WTC11 (cell line): ENCODE results near the gene GNB2. TPM values are rescaled to one million over a fixed set of nuclear protein-coding genes. Genes with fewer than 3 reads are reported as not detected.

Experiments used
- CBFB ChIP-seq: sonication (generic); formaldehyde crosslinking; IDR thresholded peaks from 2 replicates; pipeline ENCODE4 v1.8.1; 2022; ENCODE audit warnings: mild to moderate bottlenecking, low read depth, missing genetic modification reagents
- CDX4 ChIP-seq: fragments of 250-450 bp; sonication (Bioruptor Pico); IDR thresholded peaks from 2 replicates; pipeline ENCODE4 v1.9.0; 2021; ENCODE audit warnings: moderate library complexity, mild to moderate bottlenecking, inconsistent platforms, borderline replicate concordance
- FOXK1 ChIP-seq: sonication (generic); formaldehyde crosslinking; IDR thresholded peaks from 2 replicates; pipeline ENCODE4 v1.8.0; 2022; ENCODE audit warnings: mild to moderate bottlenecking, moderate library complexity, missing genetic modification reagents
- GTF2I ChIP-seq: fragments of 250-450 bp; sonication (Bioruptor Pico); conservative IDR thresholded peaks from 2 replicates; pipeline ENCODE4 v1.4.0; 2021; ENCODE audit warnings: mild to moderate bottlenecking
- MAX ChIP-seq: sonication (generic); formaldehyde crosslinking; IDR thresholded peaks from 2 replicates; pipeline ENCODE4 v1.8.0; 2022; ENCODE audit warnings: mild to moderate bottlenecking, missing genetic modification reagents
- NFYB ChIP-seq: sonication (generic); formaldehyde crosslinking; conservative IDR thresholded peaks from 2 replicates; pipeline ENCODE4 v1.8.0; 2022; ENCODE audit warnings: low read depth, missing genetic modification reagents
- SMAD3 ChIP-seq: sonication (generic); formaldehyde crosslinking; IDR thresholded peaks from 2 replicates; pipeline ENCODE4 v1.8.0; 2022; ENCODE audit warnings: missing genetic modification reagents, mild to moderate bottlenecking, borderline replicate concordance
- STAT6 ChIP-seq: sonication (generic); formaldehyde crosslinking; conservative IDR thresholded peaks from 2 replicates; pipeline ENCODE4 v1.8.1; 2023; ENCODE audit warnings: mild to moderate bottlenecking, low read depth, missing genetic modification reagents, moderate library complexity
- USF1 ChIP-seq: sonication (generic); formaldehyde crosslinking; IDR thresholded peaks from 2 replicates; pipeline ENCODE4 v1.8.0; 2022; ENCODE audit warnings: mild to moderate bottlenecking, missing genetic modification reagents
- ZBTB21 ChIP-seq: sonication (generic); formaldehyde crosslinking; IDR thresholded peaks from 2 replicates; pipeline ENCODE4 v1.8.1; 2023; ENCODE audit warnings: mild to moderate bottlenecking, missing genetic modification reagents, borderline replicate concordance
- ZBTB43 ChIP-seq: sonication (generic); formaldehyde crosslinking; IDR thresholded peaks from 2 replicates; pipeline ENCODE4 v1.8.1; 2023; ENCODE audit warnings: mild to moderate bottlenecking, missing genetic modification reagents
- ZNF121 ChIP-seq: sonication (generic); formaldehyde crosslinking; IDR thresholded peaks from 2 replicates; pipeline ENCODE4 v1.8.0; 2023; ENCODE audit warnings: missing genetic modification reagents
- ZNF263 ChIP-seq: sonication (generic); formaldehyde crosslinking; IDR thresholded peaks from 2 replicates; pipeline ENCODE4 v1.8.1; 2022; ENCODE audit warnings: low read depth, mild to moderate bottlenecking, moderate library complexity, missing genetic modification reagents
- ZNF317 ChIP-seq: sonication (generic); formaldehyde crosslinking; IDR thresholded peaks from 2 replicates; pipeline ENCODE4 v1.8.1; 2023; ENCODE audit warnings: low read depth, mild to moderate bottlenecking, moderate library complexity, missing genetic modification reagents, borderline replicate concordance
- total RNA-seq: library from RNA; stranded (reverse); gene quantifications from 3 replicates; pipeline ENCODE4 v1.2.3, GENCODE V29; 2021
- TF ChIP-seq, protein P1 (sequence below): sonication (generic); formaldehyde crosslinking; IDR thresholded peaks from 2 replicates; pipeline ENCODE4 v1.8.0; 2022; ENCODE audit warnings: mild to moderate bottlenecking, missing genetic modification reagents
- TF ChIP-seq, protein P2 (sequence below): sonication (generic); formaldehyde crosslinking; IDR thresholded peaks from 2 replicates; pipeline ENCODE4 v1.8.1; 2022; ENCODE audit warnings: mild to moderate bottlenecking, missing genetic modification reagents, moderate library complexity, borderline replicate concordance
- TF ChIP-seq, protein P3 (sequence below): sonication (generic); formaldehyde crosslinking; IDR thresholded peaks from 2 replicates; pipeline ENCODE4 v1.8.0; 2022; ENCODE audit warnings: mild to moderate bottlenecking, missing genetic modification reagents
- TF ChIP-seq, protein P4 (sequence below): sonication (generic); formaldehyde crosslinking; IDR thresholded peaks from 2 replicates; pipeline ENCODE4 v1.8.1; 2022; ENCODE audit warnings: missing genetic modification reagents, borderline replicate concordance
- TF ChIP-seq, protein P5 (sequence below): sonication (generic); formaldehyde crosslinking; IDR thresholded peaks from 2 replicates; pipeline ENCODE4 v1.8.1; 2023; ENCODE audit warnings: mild to moderate bottlenecking, missing genetic modification reagents
- TF ChIP-seq, protein P6 (sequence below): sonication (generic); formaldehyde crosslinking; IDR thresholded peaks from 2 replicates; pipeline ENCODE4 v1.8.1; 2023; ENCODE audit warnings: mild to moderate bottlenecking, missing genetic modification reagents, moderate library complexity
- TF ChIP-seq, protein P7 (sequence below): fragments of 250-450 bp; sonication (Bioruptor Pico); IDR thresholded peaks from 2 replicates; pipeline ENCODE4 v1.9.0; 2021; ENCODE audit warnings: mild to moderate bottlenecking

GNB2 gene
- total RNA-seq, 1 experiment from 2014 or later = 194 TPM

DNA sequence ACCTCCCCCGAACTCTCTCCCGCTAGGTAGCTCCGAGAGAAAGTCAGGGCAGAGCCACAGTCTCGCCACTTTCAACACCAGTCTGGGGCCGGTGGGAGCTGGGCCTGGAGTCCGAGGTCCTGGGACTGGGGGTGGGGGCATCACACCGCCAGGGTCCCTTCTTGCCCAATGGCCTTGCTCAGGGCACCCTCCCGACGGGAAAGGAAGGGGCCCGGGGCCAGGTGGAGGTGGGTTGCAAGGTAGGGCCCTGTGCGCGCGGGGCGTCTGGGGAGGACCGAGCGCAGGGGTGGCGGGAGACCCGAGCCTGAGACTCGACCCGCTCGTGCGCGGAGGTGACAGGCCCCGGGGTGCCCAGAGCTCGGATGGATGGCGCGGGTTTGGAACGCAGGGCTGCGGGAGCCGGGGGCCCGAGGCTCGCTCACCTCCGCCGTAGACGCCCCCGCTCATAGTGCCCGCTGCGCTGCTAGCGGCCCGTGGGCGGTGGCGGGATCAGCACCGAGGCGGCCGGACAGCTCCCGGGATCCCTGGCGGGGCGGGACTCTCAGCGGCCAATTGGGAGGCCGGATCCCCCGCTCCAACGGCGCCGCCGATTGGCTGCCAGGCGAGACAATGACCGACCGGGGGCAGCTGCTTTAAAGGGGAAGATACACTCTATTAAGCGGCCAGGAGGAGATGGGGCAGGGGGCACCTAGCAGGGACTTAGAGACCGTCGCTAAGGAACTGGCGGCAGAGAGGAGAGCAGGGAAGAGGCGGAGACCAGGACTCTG, 17.4 kb upstream of the GNB2 start, which contains the start of gene ACTL6B (continued):
- TF ChIP-seq, protein P1, sequence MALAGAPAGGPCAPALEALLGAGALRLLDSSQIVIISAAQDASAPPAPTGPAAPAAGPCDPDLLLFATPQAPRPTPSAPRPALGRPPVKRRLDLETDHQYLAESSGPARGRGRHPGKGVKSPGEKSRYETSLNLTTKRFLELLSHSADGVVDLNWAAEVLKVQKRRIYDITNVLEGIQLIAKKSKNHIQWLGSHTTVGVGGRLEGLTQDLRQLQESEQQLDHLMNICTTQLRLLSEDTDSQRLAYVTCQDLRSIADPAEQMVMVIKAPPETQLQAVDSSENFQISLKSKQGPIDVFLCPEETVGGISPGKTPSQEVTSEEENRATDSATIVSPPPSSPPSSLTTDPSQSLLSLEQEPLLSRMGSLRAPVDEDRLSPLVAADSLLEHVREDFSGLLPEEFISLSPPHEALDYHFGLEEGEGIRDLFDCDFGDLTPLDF = peak; percentile 93
- TF ChIP-seq ZBTB43 (CRISPR knock-in tag) = peak; percentile 61; the same call in 1 of the 2 replicates
- TF ChIP-seq, protein P2, sequence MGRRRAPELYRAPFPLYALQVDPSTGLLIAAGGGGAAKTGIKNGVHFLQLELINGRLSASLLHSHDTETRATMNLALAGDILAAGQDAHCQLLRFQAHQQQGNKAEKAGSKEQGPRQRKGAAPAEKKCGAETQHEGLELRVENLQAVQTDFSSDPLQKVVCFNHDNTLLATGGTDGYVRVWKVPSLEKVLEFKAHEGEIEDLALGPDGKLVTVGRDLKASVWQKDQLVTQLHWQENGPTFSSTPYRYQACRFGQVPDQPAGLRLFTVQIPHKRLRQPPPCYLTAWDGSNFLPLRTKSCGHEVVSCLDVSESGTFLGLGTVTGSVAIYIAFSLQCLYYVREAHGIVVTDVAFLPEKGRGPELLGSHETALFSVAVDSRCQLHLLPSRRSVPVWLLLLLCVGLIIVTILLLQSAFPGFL (CRISPR knock-in tag) = peak; percentile 57; the same call in 1 of the 2 replicates
- peak; percentile 86 for TF ChIP-seq FOXK1
- 0 out of 2 replicates have a peak, but pooled peaks have one; percentile 56 for TF ChIP-seq STAT6 (CRISPR knock-in tag)
- TF ChIP-seq, protein P3, sequence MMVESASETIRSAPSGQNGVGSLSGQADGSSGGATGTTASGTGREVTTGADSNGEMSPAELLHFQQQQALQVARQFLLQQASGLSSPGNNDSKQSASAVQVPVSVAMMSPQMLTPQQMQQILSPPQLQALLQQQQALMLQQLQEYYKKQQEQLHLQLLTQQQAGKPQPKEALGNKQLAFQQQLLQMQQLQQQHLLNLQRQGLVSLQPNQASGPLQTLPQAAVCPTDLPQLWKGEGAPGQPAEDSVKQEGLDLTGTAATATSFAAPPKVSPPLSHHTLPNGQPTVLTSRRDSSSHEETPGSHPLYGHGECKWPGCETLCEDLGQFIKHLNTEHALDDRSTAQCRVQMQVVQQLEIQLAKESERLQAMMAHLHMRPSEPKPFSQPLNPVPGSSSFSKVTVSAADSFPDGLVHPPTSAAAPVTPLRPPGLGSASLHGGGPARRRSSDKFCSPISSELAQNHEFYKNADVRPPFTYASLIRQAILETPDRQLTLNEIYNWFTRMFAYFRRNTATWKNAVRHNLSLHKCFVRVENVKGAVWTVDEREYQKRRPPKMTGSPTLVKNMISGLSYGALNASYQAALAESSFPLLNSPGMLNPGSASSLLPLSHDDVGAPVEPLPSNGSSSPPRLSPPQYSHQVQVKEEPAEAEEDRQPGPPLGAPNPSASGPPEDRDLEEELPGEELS = peak; percentile 98
- TF ChIP-seq, protein P4, sequence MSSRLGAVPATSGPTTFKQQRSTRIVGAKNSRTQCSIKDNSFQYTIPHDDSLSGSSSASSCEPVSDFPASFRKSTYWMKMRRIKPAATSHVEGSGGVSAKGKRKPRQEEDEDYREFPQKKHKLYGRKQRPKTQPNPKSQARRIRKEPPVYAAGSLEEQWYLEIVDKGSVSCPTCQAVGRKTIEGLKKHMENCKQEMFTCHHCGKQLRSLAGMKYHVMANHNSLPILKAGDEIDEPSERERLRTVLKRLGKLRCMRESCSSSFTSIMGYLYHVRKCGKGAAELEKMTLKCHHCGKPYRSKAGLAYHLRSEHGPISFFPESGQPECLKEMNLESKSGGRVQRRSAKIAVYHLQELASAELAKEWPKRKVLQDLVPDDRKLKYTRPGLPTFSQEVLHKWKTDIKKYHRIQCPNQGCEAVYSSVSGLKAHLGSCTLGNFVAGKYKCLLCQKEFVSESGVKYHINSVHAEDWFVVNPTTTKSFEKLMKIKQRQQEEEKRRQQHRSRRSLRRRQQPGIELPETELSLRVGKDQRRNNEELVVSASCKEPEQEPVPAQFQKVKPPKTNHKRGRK (CRISPR knock-in tag) = no peak
- no peak for TF ChIP-seq ZNF263 (CRISPR knock-in tag)
- TF ChIP-seq ZNF317 = no peak
- peak; percentile 95; the same call in 1 of the 2 replicates for TF ChIP-seq SMAD3 (CRISPR knock-in tag)
- peak; percentile 89; the same call in 1 of the 2 replicates for TF ChIP-seq ZBTB21
- TF ChIP-seq, protein P5, sequence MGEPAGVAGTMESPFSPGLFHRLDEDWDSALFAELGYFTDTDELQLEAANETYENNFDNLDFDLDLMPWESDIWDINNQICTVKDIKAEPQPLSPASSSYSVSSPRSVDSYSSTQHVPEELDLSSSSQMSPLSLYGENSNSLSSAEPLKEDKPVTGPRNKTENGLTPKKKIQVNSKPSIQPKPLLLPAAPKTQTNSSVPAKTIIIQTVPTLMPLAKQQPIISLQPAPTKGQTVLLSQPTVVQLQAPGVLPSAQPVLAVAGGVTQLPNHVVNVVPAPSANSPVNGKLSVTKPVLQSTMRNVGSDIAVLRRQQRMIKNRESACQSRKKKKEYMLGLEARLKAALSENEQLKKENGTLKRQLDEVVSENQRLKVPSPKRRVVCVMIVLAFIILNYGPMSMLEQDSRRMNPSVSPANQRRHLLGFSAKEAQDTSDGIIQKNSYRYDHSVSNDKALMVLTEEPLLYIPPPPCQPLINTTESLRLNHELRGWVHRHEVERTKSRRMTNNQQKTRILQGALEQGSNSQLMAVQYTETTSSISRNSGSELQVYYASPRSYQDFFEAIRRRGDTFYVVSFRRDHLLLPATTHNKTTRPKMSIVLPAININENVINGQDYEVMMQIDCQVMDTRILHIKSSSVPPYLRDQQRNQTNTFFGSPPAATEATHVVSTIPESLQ (CRISPR knock-in tag) = peak; percentile 61; the same call in 1 of the 2 replicates
- TF ChIP-seq USF1 (CRISPR knock-in tag) = peak; percentile 81
- no peak for TF ChIP-seq CBFB
- no peak for TF ChIP-seq CDX4 (CRISPR knock-in tag)
- peak; percentile 44; the same call in 1 of the 2 replicates for TF ChIP-seq ZNF121 (CRISPR knock-in tag)
- no peak for TF ChIP-seq GTF2I
- TF ChIP-seq, protein P6, sequence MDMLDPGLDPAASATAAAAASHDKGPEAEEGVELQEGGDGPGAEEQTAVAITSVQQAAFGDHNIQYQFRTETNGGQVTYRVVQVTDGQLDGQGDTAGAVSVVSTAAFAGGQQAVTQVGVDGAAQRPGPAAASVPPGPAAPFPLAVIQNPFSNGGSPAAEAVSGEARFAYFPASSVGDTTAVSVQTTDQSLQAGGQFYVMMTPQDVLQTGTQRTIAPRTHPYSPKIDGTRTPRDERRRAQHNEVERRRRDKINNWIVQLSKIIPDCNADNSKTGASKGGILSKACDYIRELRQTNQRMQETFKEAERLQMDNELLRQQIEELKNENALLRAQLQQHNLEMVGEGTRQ (CRISPR knock-in tag) = peak; percentile 56
- TF ChIP-seq, protein P7, sequence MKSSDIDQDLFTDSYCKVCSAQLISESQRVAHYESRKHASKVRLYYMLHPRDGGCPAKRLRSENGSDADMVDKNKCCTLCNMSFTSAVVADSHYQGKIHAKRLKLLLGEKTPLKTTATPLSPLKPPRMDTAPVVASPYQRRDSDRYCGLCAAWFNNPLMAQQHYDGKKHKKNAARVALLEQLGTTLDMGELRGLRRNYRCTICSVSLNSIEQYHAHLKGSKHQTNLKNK = no peak
- peak; percentile 68 for TF ChIP-seq NFYB (CRISPR knock-in tag)
- peak; percentile 82 for TF ChIP-seq MAX (CRISPR knock-in tag)
